ENCODE results near the gene HDAC9.

GRCh38 chr7:18815261-18815960 lies 319.9 kb downstream of the HDAC9 start:
- TF ChIP-seq CTCF (IDR thresholded peaks at IDR 0.05) (no peak), POLR2A (IDR thresholded peaks at IDR 0.05) (no peak), POLR2AphosphoS5 (IDR thresholded peaks at IDR 0.05) (no peak)
